ENCODE results near the gene SLC2A4.
A peak's percentile ranks its signal among the peaks of the same experiment; 100 is the strongest.
"Not testable (repeated sequence)": the region's sequence is repeated elsewhere in the genome, so short reads cannot be mapped to it uniquely, and the experiment has no call there.

Gene SLC2A4

DNA sequence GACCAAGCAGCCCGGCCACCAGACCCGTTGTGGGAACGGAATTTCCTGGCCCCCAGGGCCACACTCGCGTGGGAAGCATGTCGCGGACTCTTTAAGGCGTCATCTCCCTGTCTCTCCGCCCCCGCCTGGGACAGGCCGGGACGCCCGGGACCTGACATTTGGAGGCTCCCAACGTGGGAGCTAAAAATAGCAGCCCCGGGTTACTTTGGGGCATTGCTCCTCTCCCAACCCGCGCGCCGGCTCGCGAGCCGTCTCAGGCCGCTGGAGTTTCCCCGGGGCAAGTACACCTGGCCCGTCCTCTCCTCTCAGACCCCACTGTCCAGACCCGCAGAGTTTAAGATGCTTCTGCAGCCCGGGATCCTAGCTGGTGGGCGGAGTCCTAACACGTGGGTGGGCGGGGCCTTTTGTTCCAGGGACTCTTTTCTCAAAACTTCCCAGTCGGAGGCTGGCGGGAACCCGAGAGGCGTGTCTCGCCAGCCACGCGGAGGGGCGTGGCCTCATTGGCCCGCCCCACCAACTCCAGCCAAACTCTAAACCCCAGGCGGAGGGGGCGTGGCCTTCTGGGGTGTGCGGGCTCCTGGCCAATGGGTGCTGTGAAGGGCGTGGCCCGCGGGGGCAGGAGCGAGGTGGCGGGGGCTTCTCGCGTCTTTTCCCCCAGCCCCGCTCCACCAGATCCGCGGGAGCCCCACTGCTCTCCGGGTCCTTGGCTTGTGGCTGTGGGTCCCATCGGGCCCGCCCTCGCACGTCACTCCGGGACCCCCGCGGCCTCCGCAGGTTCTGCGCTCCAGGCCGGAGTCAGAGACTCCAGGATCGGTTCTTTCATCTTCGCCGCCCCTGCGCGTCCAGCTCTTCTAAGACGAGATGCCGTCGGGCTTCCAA is at the start of gene SLC2A4:
TSS of gene SLC2A4 (plus strand) at position 645 of the 879 bp plus-strand sequence. CDS start at position 862, 217 bp downstream.
- DNase-seq = peak; percentile 27 to 83 (median 70)

DNA sequence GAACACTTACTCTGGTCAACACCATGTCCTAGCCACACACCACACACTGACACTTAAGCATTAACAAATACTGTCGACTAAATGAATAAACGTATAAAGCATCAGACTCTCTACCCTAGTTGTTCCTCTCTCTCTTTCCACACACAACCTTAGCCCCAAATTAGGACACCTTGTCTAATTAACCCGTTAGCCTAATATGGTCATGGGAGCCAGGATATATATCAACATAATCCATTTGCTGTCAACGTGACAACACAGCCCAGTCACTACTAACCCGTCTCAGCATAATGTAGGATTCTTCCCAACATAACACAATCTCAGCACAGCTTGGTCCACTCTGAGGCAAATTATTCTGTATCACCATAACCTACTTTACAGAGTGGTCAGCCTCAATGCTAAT is 49.4 kb upstream of the SLC2A4 start:
- no peak for DNase-seq

DNA sequence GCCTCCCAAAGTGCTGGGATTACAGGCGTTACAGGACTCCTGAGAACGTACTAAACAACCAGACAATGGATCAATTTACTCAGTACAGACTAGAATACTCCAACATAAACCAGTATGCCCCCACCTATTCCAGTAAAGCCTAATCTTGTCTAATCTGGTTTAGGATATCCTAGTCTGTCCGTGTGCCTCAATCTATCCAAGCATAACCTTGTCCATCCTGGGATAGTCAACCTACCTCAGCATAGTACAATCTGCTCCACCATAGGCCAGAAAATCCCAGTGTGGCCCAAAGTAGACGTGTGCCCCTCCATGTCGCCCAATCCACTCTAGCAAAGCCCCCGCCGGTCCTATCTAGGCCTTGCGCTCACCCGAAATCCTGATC is 47.8 kb upstream of the SLC2A4 start:
- no peak for DNase-seq

DNA sequence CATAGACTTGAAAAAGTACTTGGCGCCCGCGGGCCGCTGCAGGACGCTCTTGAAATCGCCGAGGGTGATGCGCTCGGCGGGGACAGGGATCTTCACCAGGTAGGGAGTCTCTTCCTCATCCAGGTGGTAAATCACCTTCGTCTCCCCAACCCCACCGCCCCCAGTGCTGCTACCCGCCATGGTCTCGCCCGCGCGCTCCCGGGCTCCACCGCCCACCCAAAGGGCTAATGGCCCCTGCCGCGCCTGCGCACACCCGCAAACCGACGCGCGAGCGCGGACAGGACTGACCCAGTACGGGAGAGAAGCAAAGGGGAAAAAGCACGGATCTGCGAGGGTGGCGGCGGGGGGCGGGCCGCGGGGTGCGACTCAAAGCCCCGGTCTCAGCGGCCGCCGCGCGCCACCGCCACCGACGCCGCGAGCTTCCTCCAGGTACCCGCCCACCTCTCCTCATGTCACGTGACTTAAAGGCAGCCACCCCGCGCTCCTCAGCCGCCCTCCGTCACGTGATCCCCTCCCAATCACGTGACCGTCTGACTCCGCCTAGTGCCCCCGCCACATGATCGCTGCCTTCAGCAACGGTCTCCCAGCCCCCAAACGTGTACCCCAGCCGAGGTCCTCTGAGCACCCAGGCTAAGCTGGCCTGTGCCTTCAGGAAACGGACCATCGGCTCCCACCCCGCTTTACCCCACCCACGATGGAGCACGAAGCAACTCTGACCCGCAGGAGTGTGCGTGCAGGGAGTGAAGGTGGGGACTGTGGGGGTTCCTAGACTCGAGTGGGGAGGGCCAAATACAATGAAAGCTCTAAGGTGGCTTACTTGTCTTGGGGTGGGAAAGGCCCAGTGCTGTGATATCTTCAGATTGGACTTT is 47.2 kb upstream of the SLC2A4 start, which contains the start of gene DVL2:
TSS of gene DVL2 (minus strand) at position 435 of the 869 bp plus-strand sequence. CDS start at position 180, 255 bp downstream.
- peak; percentile 86 to 94 (median 92) for DNase-seq

DNA sequence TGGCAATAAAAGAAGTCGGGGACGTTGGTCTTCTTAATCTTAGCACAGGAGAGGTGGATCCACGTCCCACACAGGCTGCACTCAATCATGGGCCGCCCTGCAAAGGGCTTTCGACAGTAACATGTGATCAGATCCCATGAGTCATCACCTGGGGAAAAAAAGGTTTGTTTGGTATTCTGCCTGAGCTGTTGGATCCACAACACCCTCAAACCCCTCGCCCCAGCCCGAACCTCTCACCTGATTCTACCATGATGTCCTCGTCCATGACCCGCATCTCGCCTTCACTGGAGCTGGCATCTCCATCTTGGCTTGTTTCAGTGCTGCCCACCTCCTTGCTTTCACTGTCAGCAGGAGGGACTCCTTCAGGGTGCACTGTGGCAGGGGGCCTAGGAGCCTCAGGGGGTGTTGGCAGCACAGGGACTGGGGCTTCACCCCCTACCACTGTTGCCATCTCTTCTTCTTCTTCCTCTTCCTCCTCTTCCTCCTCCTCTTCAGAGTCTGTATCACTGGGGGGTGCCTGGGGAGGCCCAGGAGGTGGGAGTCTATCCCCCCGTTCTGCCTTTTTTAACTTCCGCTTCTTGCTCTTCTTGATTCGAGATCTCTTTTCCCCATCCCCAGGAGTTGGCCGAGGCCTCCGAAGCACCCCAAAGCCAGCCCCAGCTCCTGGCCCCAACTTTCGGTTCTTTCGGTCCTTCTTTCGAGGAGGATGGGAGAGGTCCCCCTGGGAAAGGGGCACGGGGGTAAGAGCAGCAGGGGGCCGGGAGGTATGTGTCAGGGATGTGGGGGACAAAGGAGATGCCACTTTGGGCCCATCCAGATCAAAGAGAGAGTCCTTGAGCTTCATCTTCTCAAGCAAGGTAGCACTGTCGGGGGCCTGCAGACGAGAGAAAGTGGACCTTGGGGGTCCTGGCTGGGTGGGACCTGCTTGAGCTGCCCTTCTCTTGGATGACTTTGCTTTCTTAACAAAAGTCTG is 45.5 kb upstream of the SLC2A4 start:
- no peak for DNase-seq

DNA sequence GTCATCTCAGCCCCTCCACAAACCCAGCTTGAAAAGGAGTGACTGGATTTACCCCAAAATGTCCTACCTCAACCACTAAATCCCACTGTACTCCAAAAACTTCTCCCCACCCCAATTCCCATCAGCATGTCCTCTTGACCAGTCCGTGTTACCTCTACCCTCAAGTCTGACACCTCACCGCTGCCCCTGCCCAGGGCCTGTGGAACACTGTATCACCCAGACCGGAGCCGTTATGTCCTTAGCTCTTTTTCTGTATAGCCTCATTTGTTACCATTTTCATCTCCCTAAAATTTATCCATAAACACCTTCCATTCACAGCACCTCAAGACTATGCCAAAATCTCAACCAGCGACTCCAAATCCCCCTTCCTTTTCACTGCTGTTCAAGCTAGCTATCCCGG is 44.7 kb upstream of the SLC2A4 start:
- DNase-seq = no peak

DNA sequence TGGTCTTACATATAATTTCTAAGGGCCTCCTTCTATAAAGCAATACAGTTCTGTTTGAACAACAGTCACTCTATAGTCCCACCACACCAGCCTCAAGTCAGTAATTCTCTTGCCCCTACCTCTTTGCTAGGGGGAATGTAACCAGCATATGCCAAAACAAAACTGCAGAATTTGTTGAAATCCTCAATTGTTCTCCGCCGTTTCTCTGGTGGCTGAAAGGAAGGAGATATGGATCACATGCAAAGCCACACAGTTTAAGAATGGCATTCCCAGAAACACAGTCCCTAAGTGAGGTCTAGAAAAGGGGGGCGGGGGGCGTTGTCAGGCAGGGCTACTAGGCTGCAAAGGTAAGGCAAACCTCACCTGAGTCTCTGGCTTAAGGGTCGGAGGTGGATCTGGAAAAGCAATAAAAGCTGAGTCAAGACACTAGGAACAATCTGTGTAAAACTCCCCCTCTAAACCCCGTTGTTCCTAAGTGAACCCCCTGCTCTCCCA is 44.2 kb upstream of the SLC2A4 start:
- DNase-seq = no peak

DNA sequence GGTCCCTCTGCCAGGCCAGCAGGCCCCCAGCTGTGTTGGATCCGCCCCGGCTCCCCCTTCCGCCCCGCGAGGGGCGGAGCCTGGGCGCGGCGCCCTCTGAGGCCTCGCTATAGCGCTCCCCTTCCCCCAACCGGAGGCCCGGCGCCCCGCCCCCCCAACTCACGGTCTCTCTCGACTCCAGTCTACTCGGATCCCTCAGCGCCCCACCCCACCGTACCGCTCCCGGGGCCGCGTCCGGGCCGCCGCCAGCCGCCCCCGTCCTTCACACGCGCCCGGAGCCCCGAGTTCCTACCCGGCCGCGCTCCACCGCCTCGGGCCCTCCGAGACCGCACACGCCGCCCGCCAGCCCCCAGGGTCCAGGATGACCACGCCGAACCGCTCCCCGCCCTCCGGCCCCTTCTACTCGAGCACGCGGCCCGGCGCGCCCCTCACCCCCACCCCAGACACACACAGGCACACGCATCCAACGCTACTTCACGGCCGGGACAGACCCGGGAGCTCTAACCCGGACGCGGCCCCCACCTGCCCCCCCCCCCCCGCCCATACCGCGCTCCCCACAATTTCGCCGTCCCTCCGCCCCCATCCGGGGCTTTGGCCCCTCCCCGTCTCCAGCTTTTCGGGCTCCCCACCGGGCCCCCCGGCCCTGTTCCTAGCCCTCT is 43.6 kb upstream of the SLC2A4 start:
- DNase-seq = peak; percentile 58 to 82 (median 68)

DNA sequence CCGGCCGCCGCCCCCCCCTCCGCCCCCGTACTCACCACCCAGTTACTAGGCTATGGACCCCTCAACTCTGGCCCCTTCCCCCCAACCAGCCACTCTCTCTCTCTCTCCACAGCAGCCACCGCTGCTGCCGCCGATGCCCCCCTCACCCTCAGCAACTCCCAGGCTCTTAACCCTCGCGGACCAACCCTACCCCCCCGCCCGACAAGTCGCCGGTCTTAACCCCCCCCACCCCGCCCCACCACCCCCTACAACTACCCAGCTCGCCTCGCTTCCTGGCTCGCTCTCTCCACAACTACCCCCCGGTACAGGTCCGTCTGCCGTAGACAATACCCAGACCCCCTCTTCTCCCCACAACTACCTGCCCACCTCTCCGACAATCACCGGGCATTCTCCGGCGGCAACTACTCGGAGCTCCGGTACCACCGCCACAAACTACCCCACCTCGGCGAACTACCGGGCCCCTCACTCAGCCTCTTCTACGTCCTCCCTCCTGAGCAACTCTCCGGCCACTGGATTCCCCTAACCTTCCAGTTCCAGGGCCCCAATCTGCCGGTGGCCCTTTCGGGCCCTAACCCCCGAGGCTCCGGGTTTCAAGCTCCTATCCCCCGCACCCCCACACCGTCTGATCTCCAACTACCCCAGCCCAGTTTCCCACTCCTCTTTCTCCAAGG is 43.0 kb upstream of the SLC2A4 start:
- DNase-seq = peak; percentile 24 to 67 (median 50)

DNA sequence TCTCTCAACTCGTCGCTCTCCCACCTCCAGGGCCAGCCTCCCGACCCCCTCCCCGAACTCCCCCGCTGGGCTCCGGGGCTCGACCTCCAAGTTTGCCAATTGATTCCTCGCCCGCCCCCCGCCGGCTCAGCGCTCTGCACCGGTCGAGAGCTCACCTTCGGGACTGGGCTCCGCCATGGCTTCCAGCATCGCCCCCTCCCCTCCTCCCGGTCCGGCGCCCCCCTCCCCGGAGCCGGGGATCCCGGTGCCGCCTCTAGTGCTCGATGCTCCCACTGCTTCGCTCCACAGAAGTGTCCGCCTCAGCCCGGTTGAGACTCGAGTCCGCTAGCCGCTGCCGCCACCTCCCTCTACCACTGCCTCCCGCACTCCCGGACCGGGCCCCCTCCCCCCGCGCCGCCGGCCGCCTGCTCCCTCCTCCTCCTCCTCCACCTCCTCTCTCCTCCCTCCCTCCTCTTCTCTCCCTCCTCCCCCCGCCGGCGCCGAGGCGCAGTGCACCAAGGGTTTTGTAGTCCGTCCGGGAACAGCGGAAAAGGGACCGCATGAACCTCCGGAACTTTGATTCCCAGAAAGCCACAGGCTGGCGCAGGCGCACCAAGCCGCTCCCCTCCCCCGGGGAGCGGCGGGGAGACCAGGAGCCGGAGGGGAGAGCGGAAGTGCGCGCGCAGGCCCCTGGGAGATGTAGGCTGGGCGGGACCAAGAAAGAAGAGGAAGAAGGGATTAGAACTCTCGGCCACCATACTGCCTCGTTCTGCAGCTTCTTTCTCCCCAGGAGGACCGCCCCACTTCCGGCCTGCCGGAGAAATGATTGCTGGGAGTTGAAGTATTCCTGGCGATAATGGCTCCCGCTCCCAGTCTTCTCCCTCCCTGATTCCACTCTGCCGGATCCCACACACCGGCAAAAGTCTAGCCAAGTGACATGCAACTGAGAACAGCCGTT is 42.2 kb upstream of the SLC2A4 start, which contains the start of gene PHF23:
TSS of gene PHF23 (minus strand) at position 367 of the 937 bp plus-strand sequence. CDS start at position 189, 178 bp downstream.
- DNase-seq = peak; percentile 92 to 98 (median 96)

DNA sequence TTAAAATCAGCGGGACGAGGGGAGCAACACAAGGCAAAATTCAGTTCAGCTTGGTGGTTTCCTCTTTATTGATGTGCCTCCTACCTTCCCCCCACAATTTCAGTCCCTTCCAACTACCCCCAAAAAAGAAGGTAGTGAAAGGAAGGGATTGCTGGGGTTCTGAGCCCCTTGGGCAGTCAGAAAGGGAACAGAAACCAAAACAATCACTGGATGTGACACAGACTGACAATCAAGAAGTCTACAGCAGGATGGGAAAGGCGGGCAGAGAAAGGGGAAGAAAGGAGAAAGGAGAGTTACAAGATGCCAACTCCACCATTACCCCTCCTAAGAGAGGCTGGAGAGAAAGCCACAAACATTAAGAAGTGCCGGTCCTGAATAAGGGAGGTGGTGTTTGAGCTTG is 41.1 kb upstream of the SLC2A4 start:
- DNase-seq = no peak

DNA sequence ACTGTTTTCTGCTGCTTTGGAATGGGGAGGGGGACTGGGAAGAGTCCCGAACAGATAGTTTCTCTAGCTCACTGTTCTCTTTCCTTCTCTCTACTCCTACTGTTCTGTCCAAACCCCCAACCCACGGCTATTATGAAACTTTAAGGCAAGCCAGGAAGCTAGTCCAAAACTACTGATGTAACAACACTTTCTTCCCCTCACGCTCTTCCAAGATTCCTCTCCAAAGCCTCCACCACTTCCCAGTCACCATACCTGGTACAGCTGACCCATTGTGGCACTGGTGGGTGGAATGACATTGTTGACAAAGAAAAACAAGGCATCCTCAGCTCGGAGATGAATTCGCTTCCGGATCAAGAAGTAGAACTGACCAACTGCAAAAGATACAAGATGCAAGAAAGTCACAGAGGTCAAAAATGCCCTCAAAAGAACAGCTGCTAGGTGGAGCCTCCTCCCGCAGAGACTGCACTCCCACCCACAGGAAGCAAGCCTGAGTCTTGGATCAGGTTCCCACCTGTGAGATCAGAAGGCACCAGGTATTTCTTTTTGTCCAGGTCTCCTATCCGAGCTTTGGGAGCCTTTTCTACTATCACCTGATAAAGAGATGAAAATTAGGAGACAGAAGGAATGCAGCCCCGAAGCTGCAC is 40.3 kb upstream of the SLC2A4 start:
- no peak for DNase-seq

DNA sequence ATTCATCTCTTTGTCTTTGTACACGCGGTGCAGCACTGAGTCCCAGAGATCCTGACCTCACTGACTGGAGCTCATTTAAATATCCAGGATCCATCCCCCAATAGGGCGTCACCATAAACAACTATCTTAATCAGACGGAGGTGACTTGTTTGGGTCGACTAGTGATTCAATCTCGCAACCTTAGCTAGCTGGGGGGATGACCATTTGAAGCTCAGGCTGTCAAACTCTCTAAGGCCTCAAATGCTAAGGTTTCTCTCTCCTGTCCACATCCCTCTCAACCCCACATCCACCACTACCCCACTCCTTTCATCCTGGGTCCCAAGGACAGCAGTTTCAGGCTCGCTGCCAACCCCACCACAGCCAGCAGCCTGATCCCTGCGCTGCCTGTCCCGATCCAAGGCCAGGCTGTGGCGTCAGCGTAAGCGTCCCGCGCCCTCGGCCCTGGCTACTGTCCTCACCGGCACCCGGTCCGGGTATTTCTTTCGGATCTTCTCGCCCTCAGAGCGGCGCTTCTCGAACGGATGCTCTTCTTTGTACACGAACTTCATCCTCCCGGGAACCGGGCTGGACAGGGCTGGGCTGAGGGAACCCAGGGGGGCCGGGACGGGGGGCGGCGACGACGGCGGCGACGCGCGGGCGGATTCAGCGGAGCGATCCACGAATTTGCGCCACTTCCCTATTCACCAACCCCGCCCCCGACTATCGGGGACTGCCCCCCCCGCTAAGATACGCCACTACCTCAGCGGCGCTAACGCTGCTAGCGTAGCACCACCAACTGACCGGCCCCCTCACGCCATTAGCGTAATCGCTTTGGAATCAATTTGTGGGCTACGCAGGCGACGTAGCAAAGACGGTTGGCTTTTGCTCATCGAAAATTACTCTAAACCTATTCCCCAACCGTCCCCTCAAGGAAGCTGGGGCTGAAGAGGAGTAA is 39.5 kb upstream of the SLC2A4 start, which contains the start of gene GABARAP:
TSS of gene GABARAP (minus strand) at position 667 of the 934 bp plus-strand sequence. CDS start at position 548, 119 bp downstream.
- DNase-seq = peak; percentile 86 to 99 (median 90)

DNA sequence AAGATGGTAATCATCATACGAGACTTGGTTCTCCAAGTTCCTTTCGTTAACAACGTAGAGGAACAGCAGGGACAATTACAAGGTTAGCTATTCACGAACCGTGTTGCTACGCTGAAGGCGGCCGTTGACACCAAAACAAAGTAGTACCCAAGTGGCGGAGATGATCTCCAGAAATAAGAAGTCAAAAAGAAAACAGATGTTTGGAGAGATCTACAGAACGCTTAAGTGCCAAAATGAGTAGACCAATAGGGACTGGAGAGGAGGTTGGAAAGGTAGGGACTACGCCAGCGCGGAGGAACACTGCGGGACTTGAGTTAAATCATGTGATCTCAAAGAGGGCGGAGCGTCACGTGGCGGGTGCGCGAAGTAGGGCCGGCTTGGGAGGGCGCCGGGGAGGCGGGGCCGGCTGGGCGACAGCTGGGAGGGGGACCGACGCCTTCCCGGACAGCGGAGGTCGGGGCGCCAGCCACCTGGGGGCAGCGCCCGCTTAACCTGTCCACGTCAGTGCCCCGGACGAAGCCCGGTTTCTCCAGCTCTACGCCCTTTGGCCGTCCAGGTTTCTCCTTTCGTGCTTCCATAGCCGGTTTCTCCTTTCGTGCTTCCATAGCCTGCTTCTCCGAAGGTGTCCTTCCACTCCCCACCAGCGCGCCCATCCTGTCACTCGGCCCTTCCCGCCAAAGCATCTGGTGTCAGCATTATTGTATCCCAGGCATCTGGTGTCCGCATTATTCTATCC is 38.6 kb upstream of the SLC2A4 start:
- DNase-seq = peak; percentile 91 to 100 (median 94)

DNA sequence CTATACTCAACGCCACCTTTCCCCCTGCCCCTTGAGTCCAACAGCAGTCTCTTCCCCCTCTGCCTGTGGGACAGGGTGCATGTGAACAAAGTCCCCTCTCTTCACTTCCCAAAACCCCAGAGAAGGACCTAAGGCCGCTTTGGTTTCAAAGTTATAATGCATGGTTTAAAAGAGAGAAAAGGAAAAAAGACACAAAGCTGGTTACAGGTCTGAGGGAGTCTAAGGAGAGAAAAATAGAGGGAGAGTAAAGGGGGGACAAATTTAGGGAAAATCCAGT is 38.1 kb upstream of the SLC2A4 start:
- DNase-seq = no peak

DNA sequence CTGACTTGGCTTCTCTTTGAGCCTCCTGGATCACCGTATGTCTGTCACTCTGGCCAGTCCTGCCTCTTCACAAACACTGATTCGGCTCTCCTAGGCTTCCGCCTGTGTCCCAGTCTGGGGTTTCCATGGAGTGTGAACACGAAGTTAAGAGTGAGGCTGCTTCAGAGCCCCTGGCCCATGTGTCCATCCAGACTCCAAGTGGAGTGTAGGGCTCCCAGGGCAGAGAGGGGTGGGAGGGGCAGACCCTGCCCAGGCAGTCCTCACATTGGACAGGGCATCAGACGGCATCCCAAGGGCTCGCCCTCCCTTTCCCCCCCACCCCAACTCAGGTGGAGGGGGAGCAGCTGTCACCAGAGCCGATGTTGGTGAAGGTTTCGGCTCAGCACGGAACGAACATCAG is 37.7 kb upstream of the SLC2A4 start:
- not testable (repeated sequence) for DNase-seq

DNA sequence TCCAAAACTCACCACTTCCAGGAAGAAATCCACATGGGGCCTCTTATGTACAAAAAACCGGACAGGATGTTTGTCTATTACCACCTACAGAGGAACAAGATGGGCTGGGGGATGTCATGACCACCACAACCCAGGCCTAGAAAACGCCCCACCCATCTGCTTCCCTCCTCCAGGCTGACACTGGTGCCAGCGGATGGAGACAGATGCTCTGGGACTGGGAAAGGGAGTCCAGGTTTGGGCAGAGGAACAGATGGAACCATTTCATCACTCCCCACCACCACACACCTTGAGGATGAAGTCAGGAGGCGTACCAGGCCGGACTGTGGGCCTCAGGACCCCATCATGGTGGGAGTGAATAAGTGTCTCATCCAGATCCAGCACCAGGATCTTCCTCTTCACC is 34.7 kb upstream of the SLC2A4 start:
- no peak for DNase-seq

Data from stimulated activated naive CD4-positive, alpha-beta T cell (primary cell).